Measurements from ENCODE around the gene SPTBN4.

The SPTBN4 gene

GRCh38 chr19:40492274-40492673 lies 25.5 kb downstream of the SPTBN4 start:
- H3K27ac ChIP-seq: no peak overlapping the region
- no peak overlapping the region for H3K4me2 ChIP-seq
- no peak overlapping the region for H3K4me3 ChIP-seq (IDR thresholded peaks at IDR 0.05; ENCODE audit: insufficient read depth, low read depth, low read length)
- H3K4me1 ChIP-seq (ENCODE audit: low read depth, poor library complexity, severe bottlenecking): no peaks in the 10 kb centered on the region
- peaks cover 16% of the 10 kb centered on the region for H3K27me3 ChIP-seq (ENCODE audit: insufficient read depth, low read depth)
- H4K20me1 ChIP-seq (ENCODE audit: insufficient read depth): no peaks in the 10 kb centered on the region
- no peak for TF ChIP-seq CTCF (conservative IDR thresholded peaks at IDR 0.05; ENCODE audit: low read depth, low read length)
- no peaks in the 10 kb centered on the region for H3K36me3 ChIP-seq (ENCODE audit: insufficient read depth)
- no peak overlapping the region for H3K9ac ChIP-seq
- no peak overlapping the region for H2AFZ ChIP-seq (ENCODE audit: low read depth)
- no peaks in the 10 kb centered on the region for H3K79me2 ChIP-seq (ENCODE audit: insufficient read depth, low read depth)

- Histone ChIP-seq H3K4me2 (no peak overlapping the region), H4K20me1 (ENCODE audit: insufficient read depth) (no peaks in the 10 kb centered on the region), H3K36me3 (ENCODE audit: insufficient read depth) (no peaks in the 10 kb centered on the region), H3K9ac (no peak overlapping the region), H3K4me1 (ENCODE audit: low read depth, poor library complexity, severe bottlenecking) (no peaks in the 10 kb centered on the region), H3K27me3 (ENCODE audit: insufficient read depth, low read depth) (peaks cover 16% of the 10 kb centered on the region), H2AFZ (ENCODE audit: low read depth) (no peak overlapping the region), H3K4me3 (IDR thresholded peaks at IDR 0.05; ENCODE audit: insufficient read depth, low read depth, low read length) (no peak overlapping the region), H3K79me2 (ENCODE audit: insufficient read depth, low read depth) (no peaks in the 10 kb centered on the region), H3K27ac (no peak overlapping the region)
- TF ChIP-seq CTCF (conservative IDR thresholded peaks at IDR 0.05; ENCODE audit: low read depth, low read length): no peak
Measured at GRCh38 chr19:40493778-40494177, 27.0 kb downstream of the SPTBN4 start.

- Histone ChIP-seq H3K4me3 (IDR thresholded peaks at IDR 0.05; ENCODE audit: insufficient read depth, low read depth, low read length) (no peak overlapping the region), H3K27me3 (ENCODE audit: insufficient read depth, low read depth) (peaks cover 16% of the 10 kb centered on the region), H3K9ac (no peak overlapping the region), H4K20me1 (ENCODE audit: insufficient read depth) (no peaks in the 10 kb centered on the region), H3K27ac (no peak overlapping the region), H3K4me2 (no peak overlapping the region), H3K4me1 (ENCODE audit: low read depth, poor library complexity, severe bottlenecking) (no peaks in the 10 kb centered on the region), H3K36me3 (ENCODE audit: insufficient read depth) (no peaks in the 10 kb centered on the region), H2AFZ (ENCODE audit: low read depth) (no peak overlapping the region), H3K79me2 (ENCODE audit: insufficient read depth, low read depth) (no peaks in the 10 kb centered on the region)
- TF ChIP-seq CTCF (conservative IDR thresholded peaks at IDR 0.05; ENCODE audit: low read depth, low read length): no peak
Measured at GRCh38 chr19:40494191-40494838, 27.5 kb downstream of the SPTBN4 start.

GRCh38 chr19:40497214-40497613 lies 30.4 kb downstream of the SPTBN4 start:
- Histone ChIP-seq H3K79me2 (ENCODE audit: insufficient read depth, low read depth) (no peaks in the 10 kb centered on the region), H3K27ac (no peak overlapping the region), H3K9ac (no peak overlapping the region), H3K27me3 (ENCODE audit: insufficient read depth, low read depth) (peaks cover 9% of the 10 kb centered on the region), H2AFZ (ENCODE audit: low read depth) (no peak overlapping the region), H3K36me3 (ENCODE audit: insufficient read depth) (no peaks in the 10 kb centered on the region), H3K4me3 (IDR thresholded peaks at IDR 0.05; ENCODE audit: insufficient read depth, low read depth, low read length) (no peak overlapping the region), H3K4me2 (no peak overlapping the region), H3K4me1 (ENCODE audit: low read depth, poor library complexity, severe bottlenecking) (no peaks in the 10 kb centered on the region), H4K20me1 (ENCODE audit: insufficient read depth) (no peaks in the 10 kb centered on the region)
- TF ChIP-seq CTCF (conservative IDR thresholded peaks at IDR 0.05; ENCODE audit: low read depth, low read length): no peak
